Measurements from ENCODE around the gene MED6. TPM values are rescaled to one million over a fixed set of nuclear protein-coding genes. Genes with fewer than 3 reads are reported as not detected.

Gene MED6
- total RNA-seq, 1 experiment from 2014 or later: 24.4 TPM

DNA sequence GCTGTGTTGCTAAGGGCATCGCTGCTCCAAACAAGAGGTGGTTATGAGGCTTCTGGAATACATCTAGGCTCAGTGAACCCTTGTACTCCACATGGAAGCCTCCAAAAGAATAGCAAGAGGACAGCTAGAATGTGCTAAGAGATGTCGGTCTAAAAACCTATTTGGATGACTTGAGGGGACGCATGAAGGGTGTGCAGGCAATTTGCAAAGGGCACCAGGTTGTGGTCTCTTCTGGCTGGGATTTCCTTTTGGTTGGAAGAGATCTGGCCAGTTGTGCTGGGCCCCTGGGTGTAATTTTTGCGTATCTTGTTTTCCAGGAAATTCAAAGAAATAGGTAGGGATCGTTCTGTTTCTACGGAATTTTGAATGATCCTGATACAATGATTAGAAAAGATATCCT lies 45.4 kb upstream of the MED6 start:
- Histone ChIP-seq H3K27ac (ENCODE audit: low read length) (no peak overlapping the region), H3K9me3 (ENCODE audit: control insufficient read depth, insufficient read depth, low read depth, low read length) (no peaks in the 10 kb centered on the region), H3K4me1 (ENCODE audit: control insufficient read depth, insufficient read depth, low read length) (no peaks in the 10 kb centered on the region), H3K36me3 (ENCODE audit: control insufficient read depth, insufficient read depth, low read length) (no peaks in the 10 kb centered on the region), H3K27me3 (ENCODE audit: control insufficient read depth, insufficient read depth, low read length) (peaks cover 9% of the 10 kb centered on the region), H3K4me3 (ENCODE audit: low read depth in 2 of 2, low read length in 2 of 2) (no peak overlapping the region)
- in situ Hi-C loops (cut with HindIII; ENCODE audit: low pct_unique_long_range_greater_than_20kb, low sequenced_read_pairs): no loop called here
- intact Hi-C loops (cut with micrococcal nuclease; ENCODE audit: unreplicated experiment): no loop called here
- BruUV-seq (replicated peaks): no TSS peak
- ChIA-PET CTCF (no interaction called here), POLR2A (no interaction called here)
- DNase-seq (ENCODE audit: low read depth, low spot score) (no peak), ATAC-seq (no peak)
- TF ChIP-seq TCF7L2 (IDR thresholded peaks at IDR 0.05; ENCODE audit: low read depth, low read length) (no peak), SIN3A (IDR thresholded peaks at IDR 0.05; ENCODE audit: borderline replicate concordance, insufficient read depth, low read depth, low read length) (no peak), POLR2AphosphoS5 (IDR thresholded peaks at IDR 0.05; ENCODE audit: low read depth, low read length) (no peak), CTCF (IDR thresholded peaks at IDR 0.05) (no peak)
- TF ChIP-seq, protein P1, sequence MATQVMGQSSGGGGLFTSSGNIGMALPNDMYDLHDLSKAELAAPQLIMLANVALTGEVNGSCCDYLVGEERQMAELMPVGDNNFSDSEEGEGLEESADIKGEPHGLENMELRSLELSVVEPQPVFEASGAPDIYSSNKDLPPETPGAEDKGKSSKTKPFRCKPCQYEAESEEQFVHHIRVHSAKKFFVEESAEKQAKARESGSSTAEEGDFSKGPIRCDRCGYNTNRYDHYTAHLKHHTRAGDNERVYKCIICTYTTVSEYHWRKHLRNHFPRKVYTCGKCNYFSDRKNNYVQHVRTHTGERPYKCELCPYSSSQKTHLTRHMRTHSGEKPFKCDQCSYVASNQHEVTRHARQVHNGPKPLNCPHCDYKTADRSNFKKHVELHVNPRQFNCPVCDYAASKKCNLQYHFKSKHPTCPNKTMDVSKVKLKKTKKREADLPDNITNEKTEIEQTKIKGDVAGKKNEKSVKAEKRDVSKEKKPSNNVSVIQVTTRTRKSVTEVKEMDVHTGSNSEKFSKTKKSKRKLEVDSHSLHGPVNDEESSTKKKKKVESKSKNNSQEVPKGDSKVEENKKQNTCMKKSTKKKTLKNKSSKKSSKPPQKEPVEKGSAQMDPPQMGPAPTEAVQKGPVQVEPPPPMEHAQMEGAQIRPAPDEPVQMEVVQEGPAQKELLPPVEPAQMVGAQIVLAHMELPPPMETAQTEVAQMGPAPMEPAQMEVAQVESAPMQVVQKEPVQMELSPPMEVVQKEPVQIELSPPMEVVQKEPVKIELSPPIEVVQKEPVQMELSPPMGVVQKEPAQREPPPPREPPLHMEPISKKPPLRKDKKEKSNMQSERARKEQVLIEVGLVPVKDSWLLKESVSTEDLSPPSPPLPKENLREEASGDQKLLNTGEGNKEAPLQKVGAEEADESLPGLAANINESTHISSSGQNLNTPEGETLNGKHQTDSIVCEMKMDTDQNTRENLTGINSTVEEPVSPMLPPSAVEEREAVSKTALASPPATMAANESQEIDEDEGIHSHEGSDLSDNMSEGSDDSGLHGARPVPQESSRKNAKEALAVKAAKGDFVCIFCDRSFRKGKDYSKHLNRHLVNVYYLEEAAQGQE (IDR thresholded peaks at IDR 0.05; ENCODE audit: insufficient read depth in 1 of 2, low read depth in 2 of 2, low read length in 1 of 2): no peak

DNA sequence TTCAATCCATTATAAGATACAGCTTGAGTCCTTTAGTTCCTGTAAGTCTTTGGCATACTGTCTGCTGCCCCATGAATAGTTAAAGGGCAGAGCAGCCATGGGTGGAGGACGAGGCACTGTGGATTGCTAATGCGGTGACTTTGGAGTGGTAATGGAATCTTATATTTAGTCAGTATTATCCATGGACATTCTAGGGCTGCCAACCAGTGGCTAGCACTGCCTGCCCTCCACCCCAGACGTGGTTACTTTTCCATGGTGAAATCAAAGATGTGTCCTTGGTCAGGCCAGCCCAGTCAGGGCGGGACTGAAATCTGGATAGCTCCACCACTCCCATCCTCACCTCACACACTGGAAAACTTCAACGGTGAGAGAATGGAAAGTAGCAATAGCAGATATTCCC lies 43.5 kb upstream of the MED6 start:
- H3K4me1 ChIP-seq (ENCODE audit: control insufficient read depth, insufficient read depth, low read length): no peaks in the 10 kb centered on the region
- ChIA-PET CTCF (no interaction called here), POLR2A (no interaction called here)
- H3K27ac ChIP-seq (ENCODE audit: low read length): no peak overlapping the region
- intact Hi-C loops (cut with micrococcal nuclease; ENCODE audit: unreplicated experiment) (no loop called here), in situ Hi-C loops (cut with HindIII; ENCODE audit: low pct_unique_long_range_greater_than_20kb, low sequenced_read_pairs) (no loop called here)
- no peak overlapping the region for H3K4me3 ChIP-seq (ENCODE audit: low read depth in 2 of 2, low read length in 2 of 2)
- H3K27me3 ChIP-seq (ENCODE audit: control insufficient read depth, insufficient read depth, low read length): peaks cover 19% of the 10 kb centered on the region
- no TSS peak for BruUV-seq (replicated peaks)
- TF ChIP-seq POLR2AphosphoS5 (IDR thresholded peaks at IDR 0.05; ENCODE audit: low read depth, low read length) (no peak), SIN3A (IDR thresholded peaks at IDR 0.05; ENCODE audit: borderline replicate concordance, insufficient read depth, low read depth, low read length) (no peak), CTCF (IDR thresholded peaks at IDR 0.05) (no peak), TCF7L2 (IDR thresholded peaks at IDR 0.05; ENCODE audit: low read depth, low read length) (no peak)
- TF ChIP-seq, protein P1 (IDR thresholded peaks at IDR 0.05; ENCODE audit: insufficient read depth in 1 of 2, low read depth in 2 of 2, low read length in 1 of 2): no peak
- DNase-seq (ENCODE audit: low read depth, low spot score): no peak
- no peaks in the 10 kb centered on the region for H3K36me3 ChIP-seq (ENCODE audit: control insufficient read depth, insufficient read depth, low read length)
- no peak for ATAC-seq
- H3K9me3 ChIP-seq (ENCODE audit: control insufficient read depth, insufficient read depth, low read depth, low read length): no peaks in the 10 kb centered on the region

All from Panc1 (cell line).